K562 (cell line): Measurements from ENCODE around the gene E2F3. TPM values are rescaled to one million over a fixed set of nuclear protein-coding genes. Genes with fewer than 3 reads are reported as not detected.
A peak's percentile ranks its signal among the peaks of the same experiment; 100 is the strongest.

Source experiments
- ATAC-seq: fragments of 200-7000 bp; cut with Tn5 transposase; 3 replicates; pipeline ENCODE4 v1.9.1; 2020; ENCODE audit warnings: moderate library complexity
- BruUV-seq: library from RNA; stranded (reverse); fragments of 400-500 nt; replicated peaks from 2 replicates; lab custom pipeline; 2021; lab: Mats Ljungman, UMichigan
- CTCF ChIA-PET: fragments of 300-600 bp; formaldehyde crosslinking; extraction: SDS; loops from one replicate; lab custom pipeline; 2021; ENCODE audit warnings: low intra/inter-chr PET ratio; lab: Yijun Ruan, JAX
- POLR2A ChIA-PET: fragments of 300-600, 350-650 bp; sonication (Branson Sonifier 250); formaldehyde crosslinking; extraction: SDS; loops from one replicate; lab custom pipeline; 2021; ENCODE audit warnings: antibody characterized with exemption, inconsistent platforms; lab: Yijun Ruan, JAX
- DNase-seq, 4 experiments: peaks; one replicate each; pipeline versions ENCODE4 v3.0.0 to v3.0.0-alpha.2; 2011 to 2018; ENCODE audit warnings: low spot score in 3 of 4, mixed read lengths in 3 of 4; ENCODE audit errors: extremely low read depth in 1 of 4
- FAIRE-seq: peaks from 2 replicates; lab custom pipeline; 2011; peaks lifted over from hg19 to GRCh38; lab: Jason Lieb, UNC
- H2AFZ ChIP-seq: 2 replicates; pipeline ENCODE4 v1.6.0; 2011; ENCODE audit warnings: low read depth, low read length, control low read depth, inconsistent platforms
- H3K27ac ChIP-seq: fragments of 200-600 bp; 3 replicates; pipeline ENCODE4 v1.8.0; 2011; ENCODE audit warnings: low read depth, mild to moderate bottlenecking, control low read depth, inconsistent platforms, low read length, moderate library complexity, mixed read lengths; ENCODE audit errors: extremely low read depth
- H3K27me3 ChIP-seq, 2 experiments: fragments of 300-600 bp in 1 of 2; 2 replicates in 1 of 2; 3 replicates in 1 of 2; pipeline versions ENCODE4 v1.6.0 to v1.8.0; 2011; ENCODE audit warnings: inconsistent platforms in 2 of 2, low read length in 2 of 2, mild to moderate bottlenecking in 1 of 2, mixed read lengths in 1 of 2, moderate library complexity in 1 of 2; ENCODE audit not compliant: control insufficient read depth in 2 of 2, insufficient read depth in 2 of 2
- H3K36me3 ChIP-seq: fragments of 300-600 bp; 3 replicates; pipeline ENCODE4 v1.8.0; 2011; ENCODE audit warnings: mild to moderate bottlenecking, low read length, inconsistent platforms; ENCODE audit not compliant: control insufficient read depth, insufficient read depth
- H3K4me1 ChIP-seq, 2 experiments: fragments of 200-600 bp in 1 of 2; replicated peaks in 1 of 2; 2 replicates in 1 of 2; 3 replicates in 1 of 2; pipeline versions ENCODE4 v1.5.1 to v1.8.0; 2011; ENCODE audit warnings: inconsistent platforms in 2 of 2, low read length in 2 of 2, mild to moderate bottlenecking in 1 of 2, mixed read lengths in 1 of 2, moderate library complexity in 1 of 2; ENCODE audit not compliant: control insufficient read depth in 2 of 2, insufficient read depth in 2 of 2
- H3K4me2 ChIP-seq: 2 replicates; pipeline ENCODE4 v1.6.1; 2011; ENCODE audit warnings: low read length, control low read depth, inconsistent platforms, mixed read lengths; ENCODE audit not compliant: insufficient read depth
- H3K4me3 ChIP-seq: fragments of 200-600 bp; sonication (generic), shearing (Covaris generic); 2 replicates; pipeline ENCODE4 v1.5.1; 2016; ENCODE audit warnings: control low read depth, inconsistent platforms
- H3K79me2 ChIP-seq: fragments of 200-600 bp; 3 replicates; pipeline ENCODE4 v1.8.0; 2011; ENCODE audit warnings: low read length, inconsistent platforms; ENCODE audit not compliant: control insufficient read depth, insufficient read depth
- H3K9ac ChIP-seq, 2 experiments: 2 replicates each; pipeline versions ENCODE4 v1.6.0 to v1.6.1; 2011; ENCODE audit warnings: low read depth in 2 of 2, low read length in 2 of 2, control low read depth in 1 of 2, inconsistent platforms in 1 of 2, mild to moderate bottlenecking in 1 of 2, mixed read lengths in 1 of 2; ENCODE audit not compliant: insufficient read depth in 1 of 2
- H3K9me1 ChIP-seq: one replicate; pipeline ENCODE4 v1.6.0; 2011; ENCODE audit warnings: inconsistent platforms, mild to moderate bottlenecking, low read length, moderate library complexity; ENCODE audit not compliant: control insufficient read depth, insufficient read depth
- H3K9me3 ChIP-seq: replicated peaks from 2 replicates; pipeline ENCODE4 v1.5.1; 2011; ENCODE audit warnings: low read depth, low read length, inconsistent platforms; ENCODE audit not compliant: control insufficient read depth, insufficient read depth
- H4K20me1 ChIP-seq: replicated peaks from 2 replicates; pipeline ENCODE4 v1.6.1; 2011; ENCODE audit warnings: low read length, inconsistent platforms, mixed read lengths; ENCODE audit not compliant: control insufficient read depth, insufficient read depth
- DMBX1 ChIP-seq: fragments of 250-450 bp; sonication (Bioruptor Pico); IDR thresholded peaks from 2 replicates; pipeline ENCODE4 v1.8.0; 2022; ENCODE audit warnings: inconsistent platforms, mild to moderate bottlenecking, moderate library complexity, borderline replicate concordance
- ESRRA ChIP-seq: fragments of 450-650 bp; IDR thresholded peaks from 2 replicates; pipeline ENCODE4 v1.6.1; 2014; ENCODE audit warnings: low read depth, mild to moderate bottlenecking, moderate library complexity, borderline replicate concordance
- FOXP1 ChIP-seq: sonication (generic); formaldehyde crosslinking; IDR thresholded peaks from 2 replicates; pipeline ENCODE4 v1.8.0; 2022; ENCODE audit warnings: mild to moderate bottlenecking, missing genetic modification reagents
- GTF2E2 ChIP-seq: fragments of 200-800 bp; sonication (Bioruptor generic); IDR thresholded peaks from 2 replicates; pipeline ENCODE4 v1.6.1; 2016; ENCODE audit warnings: missing genetic modification characterization, missing compliant biosample characterization
- JUNB ChIP-seq: fragments of 450-650 bp; formaldehyde crosslinking; conservative IDR thresholded peaks from 2 replicates; pipeline ENCODE4 v1.4.0; 2020; ENCODE audit warnings: mild to moderate bottlenecking
- MAZ ChIP-seq, 2 experiments: fragments of 450-650 bp in 1 of 2; sonication (generic) in 1 of 2; formaldehyde crosslinking; IDR thresholded peaks in 1 of 2; conservative IDR thresholded peaks in 1 of 2; 2 replicates each; pipeline versions ENCODE4 v1.4.0 to v1.5.0; 2020; ENCODE audit warnings: mild to moderate bottlenecking in 1 of 2, missing genetic modification reagents in 1 of 2
- NFE2 ChIP-seq: IDR thresholded peaks from 2 replicates; pipeline ENCODE4 v1.6.1; 2014; ENCODE audit warnings: antibody characterized with exemption, low read depth
- PHB ChIP-seq: fragments of 250-450 bp; sonication (Bioruptor Pico); IDR thresholded peaks from 2 replicates; pipeline ENCODE4 v1.5.0; 2021
- SIN3B ChIP-seq: fragments of 450-650 bp; IDR thresholded peaks from 2 replicates; pipeline ENCODE4 v1.6.1; 2017; ENCODE audit warnings: low read depth, mild to moderate bottlenecking, moderate library complexity
- SMAD4 ChIP-seq: fragments of 250-450 bp; sonication (Bioruptor Pico); conservative IDR thresholded peaks from 2 replicates; pipeline ENCODE4 v1.8.0; 2021; ENCODE audit warnings: inconsistent platforms, mild to moderate bottlenecking, moderate library complexity
- STAG1 ChIP-seq: sonication (generic); formaldehyde crosslinking; IDR thresholded peaks from 2 replicates; pipeline ENCODE4 v1.5.0; 2020; ENCODE audit warnings: missing genetic modification reagents, borderline replicate concordance
- TCF7L2 ChIP-seq: fragments of 150-350 bp; IDR thresholded peaks from 2 replicates; pipeline ENCODE4 v1.6.1; 2016; ENCODE audit warnings: low read depth, mild to moderate bottlenecking, low read length, moderate library complexity
- ZNF311 ChIP-seq: fragments of 250-450 bp; sonication (Bioruptor Pico); IDR thresholded peaks from 2 replicates; pipeline ENCODE4 v1.4.0; 2020; ENCODE audit warnings: mild to moderate bottlenecking, moderate library complexity
- ZNF77 ChIP-seq: fragments of 250-450 bp; sonication (Bioruptor Pico); IDR thresholded peaks from 2 replicates; pipeline ENCODE4 v1.5.0; 2020
- ZSCAN29 ChIP-seq: fragments of 450-650 bp; IDR thresholded peaks from 2 replicates; pipeline ENCODE4 v1.6.1; 2017
- WGBS: fragments of 100-300 bp; shearing (Covaris generic); methylation state at CpG from one replicate; pipeline ENCODE4 v1.1.6; 2016; ENCODE audit warnings: low coverage, mixed read lengths; ENCODE audit not compliant: insufficient coverage; ENCODE audit errors: missing lambda C conversion rate; 5-methylcytosine and 5-hydroxymethylcytosine counted together
- in situ Hi-C: fragments of 300-500 bp; cut with MboI; formaldehyde crosslinking; loops from 4 replicates; pipeline ENCODE4 v1.15.0; 2018; ENCODE audit warnings: inconsistent platforms, mixed read lengths
- intact Hi-C: fragments of 100-400 bp; cut with micrococcal nuclease; formaldehyde crosslinking; loops from 2 replicates; pipeline ENCODE4 v1.14.2; 2022
- polyA plus RNA-seq, 8 experiments: library from polyadenylated mRNA; depleted of rRNA in 4 of 8; stranded (reverse) in 5 of 8; unstranded in 3 of 8; fragments of >200 nt; fragmentation: Nextera tagmentation in 2 of 8; fragmentation: Illumina TruSeq in 1 of 8; extraction: Ambion mirVana in 2 of 8; extraction: Trizol in 1 of 8; gene quantifications; 2 replicates each; pipeline versions ENCODE4 v1.2.1 to v1.2.3, GENCODE V29; 2011 to 2014; ENCODE audit warnings: inconsistent platforms in 1 of 8, missing spikeins in 1 of 8
- total RNA-seq, 7 experiments: library from RNA; depleted of rRNA in 6 of 7; stranded (reverse); fragments of >200 nt in 6 of 7; fragmentation: Illumina TruSeq in 2 of 7; extraction: Trizol in 2 of 7; gene quantifications; 2 replicates each; pipeline versions ENCODE4 v1.2.1 to v1.2.3, GENCODE V29; 2011 to 2021; ENCODE audit warnings: low replicate concordance in 1 of 7
- TF ChIP-seq, protein P1 (sequence below): fragments of 450-650 bp; IDR thresholded peaks from 2 replicates; pipeline ENCODE4 v1.7.1; 2018; ENCODE audit warnings: mild to moderate bottlenecking, low read depth; ENCODE audit not compliant: partially characterized antibody
- TF ChIP-seq, protein P2 (sequence below): fragments of 450-650 bp; IDR thresholded peaks from 2 replicates; pipeline ENCODE4 v1.6.1; 2016; ENCODE audit warnings: low read depth, mild to moderate bottlenecking, moderate library complexity
- TF ChIP-seq, protein P3 (sequence below): fragments of 450-650 bp; formaldehyde crosslinking; IDR thresholded peaks from 2 replicates; pipeline ENCODE4 v1.4.0; 2020; ENCODE audit warnings: mild to moderate bottlenecking, moderate library complexity

E2F3 gene
- total and polyA plus RNA-seq, 9 of the 15 experiments (the other 6 are each of a cell fraction or from before 2014, with no cell fraction given), result 11.1 to 44.7 (median 27.2) TPM

DNA sequence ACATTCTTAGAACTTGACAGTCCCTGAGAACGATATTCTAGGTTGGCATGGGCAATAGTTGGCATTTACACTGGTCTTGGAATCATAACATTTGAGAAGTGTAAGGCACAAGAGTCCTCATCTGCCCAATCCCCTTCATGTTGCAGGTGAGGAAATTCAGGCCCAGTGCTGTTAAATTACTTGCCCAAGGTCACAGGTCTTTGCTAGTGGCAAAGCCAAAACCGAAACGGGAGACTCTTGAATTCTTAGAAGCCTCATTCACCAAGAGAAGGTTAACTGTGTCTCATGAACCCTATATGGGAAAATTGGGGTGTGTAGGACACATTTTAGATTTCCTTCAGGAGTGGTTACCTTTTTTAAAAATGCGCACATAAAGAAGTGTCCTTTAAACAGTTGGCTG lies 7.2 kb downstream of the E2F3 start:
- H3K9me1 ChIP-seq, result peaks cover 4% of the 10 kb centered on the region
- ATAC-seq, result no peak
- H3K9me3 ChIP-seq, result no peaks in the 10 kb centered on the region
- no peak overlapping the region for H2AFZ ChIP-seq
- H3K9ac ChIP-seq, result peak overlapping the region; percentile 34 to 50; a peak in 3 of 4 replicates
- DNase-seq, result peak in 1 of 4 experiments; percentile 45
- WGBS, result 25% methylated on average over 4 of the region's 4 CpGs
- peaks cover 30 to 80% of the 10 kb centered on the region in 2 experiments for H3K4me1 ChIP-seq
- peaks cover 28% of the 10 kb centered on the region for H4K20me1 ChIP-seq
- peak overlapping the region; percentile 69 for H3K27ac ChIP-seq
- FAIRE-seq, result no peak
- H3K36me3 ChIP-seq, result peaks cover 75% of the 10 kb centered on the region
- peak overlapping the region; percentile 65 for H3K4me2 ChIP-seq
- in situ Hi-C loops, result no loop called here
- intact Hi-C loops, result loop anchor here (1.0 to 2.0 kb wide), 2 partner anchors 9 to 196 kb away; partner anchors contain the start of gene MBOAT1
- POLR2A ChIA-PET, result interaction anchor here (1.1 to 1.4 kb wide), 2 partner anchors 9 to 35 kb away, joined by 3 to 7 read pairs; no protein-coding TSS in a partner anchor
- H3K4me3 ChIP-seq, result no peak overlapping the region; the same call in 1 of the 2 replicates
- H3K79me2 ChIP-seq, result peaks cover 100% of the 10 kb centered on the region
- H3K27me3 ChIP-seq, result no peaks in the 10 kb centered on the region
- no TSS peak for BruUV-seq
- CTCF ChIA-PET, result no interaction called here
- TF ChIP-seq MAZ (CRISPR knock-in tag; conservative IDR thresholded peaks at IDR 0.05 in 1 of 2, IDR thresholded peaks at IDR 0.05 in 1 of 2), result peak in 1 of 2 experiments; percentile 25; a peak in 1 of 4 replicates
- TF ChIP-seq, protein P1, sequence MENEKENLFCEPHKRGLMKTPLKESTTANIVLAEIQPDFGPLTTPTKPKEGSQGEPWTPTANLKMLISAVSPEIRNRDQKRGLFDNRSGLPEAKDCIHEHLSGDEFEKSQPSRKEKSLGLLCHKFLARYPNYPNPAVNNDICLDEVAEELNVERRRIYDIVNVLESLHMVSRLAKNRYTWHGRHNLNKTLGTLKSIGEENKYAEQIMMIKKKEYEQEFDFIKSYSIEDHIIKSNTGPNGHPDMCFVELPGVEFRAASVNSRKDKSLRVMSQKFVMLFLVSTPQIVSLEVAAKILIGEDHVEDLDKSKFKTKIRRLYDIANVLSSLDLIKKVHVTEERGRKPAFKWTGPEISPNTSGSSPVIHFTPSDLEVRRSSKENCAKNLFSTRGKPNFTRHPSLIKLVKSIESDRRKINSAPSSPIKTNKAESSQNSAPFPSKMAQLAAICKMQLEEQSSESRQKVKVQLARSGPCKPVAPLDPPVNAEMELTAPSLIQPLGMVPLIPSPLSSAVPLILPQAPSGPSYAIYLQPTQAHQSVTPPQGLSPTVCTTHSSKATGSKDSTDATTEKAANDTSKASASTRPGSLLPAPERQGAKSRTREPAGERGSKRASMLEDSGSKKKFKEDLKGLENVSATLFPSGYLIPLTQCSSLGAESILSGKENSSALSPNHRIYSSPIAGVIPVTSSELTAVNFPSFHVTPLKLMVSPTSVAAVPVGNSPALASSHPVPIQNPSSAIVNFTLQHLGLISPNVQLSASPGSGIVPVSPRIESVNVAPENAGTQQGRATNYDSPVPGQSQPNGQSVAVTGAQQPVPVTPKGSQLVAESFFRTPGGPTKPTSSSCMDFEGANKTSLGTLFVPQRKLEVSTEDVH, result no peak
- no peak for TF ChIP-seq STAG1
- no peak for TF ChIP-seq JUNB (CRISPR knock-in tag)
- TF ChIP-seq, protein P2, sequence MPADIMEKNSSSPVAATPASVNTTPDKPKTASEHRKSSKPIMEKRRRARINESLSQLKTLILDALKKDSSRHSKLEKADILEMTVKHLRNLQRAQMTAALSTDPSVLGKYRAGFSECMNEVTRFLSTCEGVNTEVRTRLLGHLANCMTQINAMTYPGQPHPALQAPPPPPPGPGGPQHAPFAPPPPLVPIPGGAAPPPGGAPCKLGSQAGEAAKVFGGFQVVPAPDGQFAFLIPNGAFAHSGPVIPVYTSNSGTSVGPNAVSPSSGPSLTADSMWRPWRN, result no peak
- TF ChIP-seq GTF2E2, result no peak
- no peak for TF ChIP-seq ZSCAN29
- no peak for TF ChIP-seq ZNF77 (CRISPR knock-in tag)
- TF ChIP-seq TCF7L2, result no peak
- TF ChIP-seq FOXP1 (CRISPR knock-in tag), result no peak
- TF ChIP-seq SIN3B, result no peak
- TF ChIP-seq, protein P3, sequence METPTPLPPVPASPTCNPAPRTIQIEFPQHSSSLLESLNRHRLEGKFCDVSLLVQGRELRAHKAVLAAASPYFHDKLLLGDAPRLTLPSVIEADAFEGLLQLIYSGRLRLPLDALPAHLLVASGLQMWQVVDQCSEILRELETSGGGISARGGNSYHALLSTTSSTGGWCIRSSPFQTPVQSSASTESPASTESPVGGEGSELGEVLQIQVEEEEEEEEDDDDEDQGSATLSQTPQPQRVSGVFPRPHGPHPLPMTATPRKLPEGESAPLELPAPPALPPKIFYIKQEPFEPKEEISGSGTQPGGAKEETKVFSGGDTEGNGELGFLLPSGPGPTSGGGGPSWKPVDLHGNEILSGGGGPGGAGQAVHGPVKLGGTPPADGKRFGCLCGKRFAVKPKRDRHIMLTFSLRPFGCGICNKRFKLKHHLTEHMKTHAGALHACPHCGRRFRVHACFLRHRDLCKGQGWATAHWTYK (CRISPR knock-in tag), result 0 out of 2 replicates have a peak, but pooled peaks have one; percentile 38
- no peak for TF ChIP-seq NFE2
- 0 out of 2 replicates have a peak, but pooled peaks have one; percentile 12 for TF ChIP-seq SMAD4
- 0 out of 2 replicates have a peak, but pooled peaks have one; percentile 39 for TF ChIP-seq ZNF311 (CRISPR knock-in tag)
- peak; percentile 16; the same call in 1 of the 2 replicates for TF ChIP-seq ESRRA
- TF ChIP-seq DMBX1 (CRISPR knock-in tag), result peak; percentile 22; the same call in 1 of the 2 replicates
- no peak for TF ChIP-seq PHB
